Measurements from ENCODE around the gene NUMBL. TPM values are rescaled to one million over a fixed set of nuclear protein-coding genes. Genes with fewer than 3 reads are reported as not detected.
A peak's percentile ranks its signal among the peaks of the same experiment; 100 is the strongest.
"Not testable (repeated sequence)": the region's sequence is repeated elsewhere in the genome, so short reads cannot be mapped to it uniquely, and the experiment has no call there.

NUMBL gene
- total RNA-seq = 16.8 TPM
- long read RNA-seq = 0 reads

DNA sequence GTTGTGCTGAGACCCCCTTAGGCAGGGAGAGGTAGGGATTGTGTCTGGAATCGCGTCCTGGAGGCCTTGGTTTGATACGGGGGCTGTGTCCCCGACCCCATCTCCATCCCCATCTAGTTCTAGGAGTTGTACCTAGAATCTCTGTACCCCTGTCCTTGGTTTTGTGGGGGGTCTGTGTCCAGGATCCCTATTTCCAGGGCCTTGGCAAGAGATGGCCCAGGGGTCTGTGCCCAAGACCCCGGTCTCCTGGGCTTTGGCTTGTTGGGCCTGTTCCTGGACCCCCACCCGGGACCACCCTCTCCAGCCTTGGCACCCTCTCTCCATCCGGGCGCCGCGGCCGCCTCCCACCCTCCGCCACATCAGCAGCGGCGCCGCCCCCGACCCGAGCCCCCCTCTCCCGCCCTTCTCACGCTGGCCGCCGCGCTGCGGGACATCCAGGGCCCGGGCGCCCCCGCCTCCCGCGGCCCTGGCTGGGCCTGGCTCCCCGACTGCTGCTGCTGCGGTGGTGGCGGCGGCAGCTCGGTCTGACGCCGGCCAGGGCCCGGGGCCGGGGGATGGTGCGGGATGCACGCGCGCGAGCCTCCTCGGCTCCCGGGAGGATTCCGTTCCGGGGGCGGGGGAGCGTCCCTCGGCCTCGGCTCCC, at the start of gene NUMBL:
TSS of gene NUMBL (minus strand) at position 602 of the 643 bp plus-strand sequence. CDS start at position 434, 168 bp downstream.
- DNase-seq (ENCODE audit: missing footprints) = no peak
- intact Hi-C loops (cut with DNase I) = loop anchor here (2.0 kb wide), 3 partner anchors 25 to 61 kb away; partner anchors contain the start of genes ACTMAP and SNRPA
- ATAC-seq = no peak

DNA sequence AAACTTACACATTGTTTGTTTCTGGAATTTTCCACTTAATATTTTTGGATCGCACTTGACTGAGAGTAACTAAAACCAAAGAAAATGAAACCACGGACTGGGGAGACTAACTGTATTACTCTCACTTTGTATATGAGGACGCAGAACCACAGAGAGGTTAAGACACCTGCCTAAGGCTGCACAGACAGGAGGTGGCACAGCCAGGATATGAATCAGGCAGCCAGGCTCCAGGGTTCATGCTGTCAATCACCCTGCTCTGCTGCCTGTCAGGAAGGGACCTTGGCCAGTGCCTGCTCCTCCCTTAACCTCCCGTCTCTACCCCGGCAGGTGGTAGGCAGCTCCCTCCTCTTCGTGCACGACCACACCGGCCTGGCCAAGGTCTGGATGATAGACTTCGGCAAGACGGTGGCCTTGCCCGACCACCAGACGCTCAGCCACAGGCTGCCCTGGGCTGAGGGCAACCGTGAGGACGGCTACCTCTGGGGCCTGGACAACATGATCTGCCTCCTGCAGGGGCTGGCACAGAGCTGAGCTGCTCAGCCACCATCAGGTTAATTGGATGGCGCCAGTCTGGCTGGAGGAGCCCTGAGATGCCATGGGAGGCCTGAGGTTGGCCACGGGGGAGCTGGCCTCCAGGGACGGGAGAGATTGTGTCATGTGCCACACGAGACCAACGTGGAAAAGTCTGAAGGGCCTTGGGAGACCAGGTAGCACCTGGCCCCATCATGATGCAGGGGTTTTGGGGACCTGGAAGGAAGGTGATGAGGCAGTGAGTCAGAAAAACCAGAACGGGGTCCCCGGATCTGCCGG, 48.8 kb upstream of the NUMBL start:
- DNase-seq (ENCODE audit: missing footprints) = peak; percentile 53
- no peak for ATAC-seq
- intact Hi-C loops (cut with DNase I) = no loop called here

DNA sequence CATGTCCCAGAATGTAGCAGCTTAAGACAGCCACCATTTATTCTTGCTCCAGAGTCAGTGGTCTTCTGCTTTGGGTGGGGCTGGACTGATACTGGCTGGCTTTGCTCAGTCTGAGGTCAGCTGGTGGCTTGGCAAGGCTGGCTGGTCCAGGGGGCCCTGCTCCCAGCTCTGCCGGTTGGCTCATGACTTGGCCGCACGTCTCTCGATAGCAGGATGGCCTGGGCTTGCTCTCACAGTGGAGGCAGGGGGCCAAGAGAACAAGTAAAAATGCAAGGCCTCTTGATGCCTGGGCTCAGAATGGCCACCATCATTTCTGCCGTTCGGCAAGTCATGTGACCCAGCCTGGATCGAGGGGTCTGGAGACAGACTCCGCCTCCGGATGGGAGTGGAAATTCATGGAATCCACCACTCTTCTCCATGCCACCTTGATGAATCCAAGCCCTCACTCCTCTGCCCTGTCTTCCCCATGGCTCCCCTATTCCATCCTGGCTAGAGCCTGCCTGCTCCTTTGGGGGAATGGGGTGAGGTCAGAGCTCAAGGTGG, 46.7 kb upstream of the NUMBL start:
- ATAC-seq (peak; percentile 35), DNase-seq (ENCODE audit: missing footprints) (peak; percentile 71)
- intact Hi-C loops (cut with DNase I) = no loop called here

DNA sequence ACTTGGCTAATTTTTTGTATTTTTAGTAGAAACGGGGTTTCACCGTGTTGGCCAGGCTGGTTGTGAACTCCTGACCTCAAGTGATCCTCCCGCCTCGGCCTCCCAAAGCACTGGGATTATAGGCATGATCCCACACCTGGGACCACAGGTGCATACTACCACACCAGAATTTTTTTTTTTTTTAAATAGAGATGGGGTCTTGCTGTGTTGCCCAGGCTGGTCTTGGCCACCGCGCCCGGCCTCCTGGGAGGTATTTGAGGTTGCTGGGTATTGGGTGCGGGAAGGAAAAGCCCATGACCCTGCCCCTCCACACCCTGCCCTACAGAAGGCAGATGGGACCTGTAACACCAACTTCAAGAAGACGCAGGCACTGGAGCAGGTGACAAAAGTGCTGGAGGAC, 46.2 kb upstream of the NUMBL start:
- no peak for ATAC-seq
- peak; percentile 42 for DNase-seq (ENCODE audit: missing footprints)
- intact Hi-C loops (cut with DNase I) = no loop called here

DNA sequence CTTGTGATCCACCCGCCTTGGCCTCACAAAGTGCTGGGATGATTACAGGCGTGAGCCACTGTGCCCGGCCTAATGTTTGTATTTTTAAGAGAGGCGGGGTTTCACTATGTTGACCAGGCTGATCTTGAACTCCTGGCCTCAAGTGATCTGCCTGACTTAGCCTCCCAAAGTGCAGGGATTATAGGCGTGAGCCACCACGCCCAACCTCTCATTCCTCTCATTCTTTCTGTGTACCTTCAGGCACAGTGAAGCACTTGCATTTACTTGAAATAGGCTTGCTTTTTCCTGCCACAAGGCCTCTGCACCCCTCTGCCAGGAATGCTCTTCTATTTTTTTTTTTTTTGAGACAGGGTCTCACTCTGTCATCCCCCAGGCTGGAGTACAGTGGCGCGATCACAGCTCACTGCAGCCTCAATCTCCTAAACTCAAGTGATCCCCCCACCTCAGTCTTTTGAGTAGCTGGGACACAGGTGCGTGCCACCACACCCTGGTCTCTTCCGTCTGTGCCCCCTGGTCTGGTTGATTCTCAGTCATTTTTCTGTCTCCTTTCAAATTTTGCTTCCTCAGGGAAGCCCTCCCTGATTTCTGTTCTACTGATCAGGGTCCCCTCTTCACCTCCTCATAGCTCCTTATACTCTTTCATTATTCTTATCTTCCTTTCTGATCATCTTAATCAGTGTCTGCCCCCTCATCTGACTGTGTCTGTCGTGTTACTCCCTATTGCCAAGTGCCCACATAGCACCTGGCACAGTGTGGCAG, 44.7 kb upstream of the NUMBL start:
- intact Hi-C loops (cut with DNase I) = no loop called here
- DNase-seq (ENCODE audit: missing footprints) (peak; percentile 44), ATAC-seq (no peak)

DNA sequence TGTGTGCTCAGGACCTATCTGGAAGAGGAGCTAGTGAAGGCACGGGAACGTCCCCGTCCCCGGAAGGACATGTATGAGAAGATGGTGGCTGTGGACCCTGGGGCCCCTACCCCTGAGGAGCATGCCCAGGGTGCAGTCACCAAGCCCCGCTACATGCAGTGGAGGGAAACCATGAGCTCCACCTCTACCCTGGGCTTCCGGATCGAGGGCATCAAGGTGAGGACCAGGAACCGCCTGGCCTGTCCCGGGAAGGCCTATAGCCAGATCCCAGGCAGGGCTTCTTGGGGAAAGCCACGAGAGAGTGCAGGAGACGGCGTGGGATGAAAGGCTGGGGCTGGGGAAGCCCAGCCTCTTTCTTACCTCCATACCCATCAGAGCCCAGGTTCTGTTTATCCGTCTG, 42.7 kb upstream of the NUMBL start:
- DNase-seq (ENCODE audit: missing footprints) (peak; percentile 43), ATAC-seq (no peak)
- intact Hi-C loops (cut with DNase I) = no loop called here

- ATAC-seq; intact Hi-C loops (cut with DNase I): not testable (repeated sequence)
- DNase-seq (ENCODE audit: missing footprints) = peak; percentile 8
These were observed 41.9 kb upstream of the NUMBL start for GRCh38 chr19:40732304-40732703.

GRCh38 chr19:40730065-40730464, 39.6 kb upstream of the NUMBL start:
- DNase-seq (ENCODE audit: missing footprints); intact Hi-C loops (cut with DNase I); ATAC-seq: not testable (repeated sequence)

- intact Hi-C loops (cut with DNase I) = no loop called here
- DNase-seq (ENCODE audit: missing footprints) (no peak), ATAC-seq (no peak)
These were observed 35.8 kb upstream of the NUMBL start for GRCh38 chr19:40726279-40726678.

- DNase-seq (ENCODE audit: missing footprints) = no peak
These were observed 34.4 kb upstream of the NUMBL start for GRCh38 chr19:40724855-40725254.

DNA sequence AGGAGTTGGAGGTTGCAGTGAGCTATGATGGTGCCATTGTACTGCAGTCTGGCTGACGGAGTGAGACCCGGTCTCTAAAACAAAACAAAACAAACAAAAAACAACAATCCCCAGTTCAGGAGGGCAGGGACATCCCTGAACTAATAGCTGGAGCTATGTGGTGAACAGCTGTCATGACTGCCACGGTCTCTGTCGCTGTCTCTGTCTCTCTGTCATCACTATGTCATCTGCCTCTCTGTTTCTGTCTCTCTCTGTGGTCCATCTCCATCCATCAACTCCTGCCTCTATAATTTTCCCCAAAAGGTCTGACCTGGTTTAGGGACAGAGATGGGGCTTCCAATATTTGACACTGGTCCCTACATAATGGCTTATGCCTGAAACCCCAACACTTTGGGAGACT, 33.9 kb upstream of the NUMBL start:
- intact Hi-C loops (cut with DNase I) = no loop called here
- ATAC-seq = no peak
- no peak for DNase-seq (ENCODE audit: missing footprints)

More at GRCh38 chr19:40724855-40725254, 34.4 kb upstream of the NUMBL start:
- intact Hi-C loops (cut with DNase I) = no loop called here
- no peak for ATAC-seq

DNA sequence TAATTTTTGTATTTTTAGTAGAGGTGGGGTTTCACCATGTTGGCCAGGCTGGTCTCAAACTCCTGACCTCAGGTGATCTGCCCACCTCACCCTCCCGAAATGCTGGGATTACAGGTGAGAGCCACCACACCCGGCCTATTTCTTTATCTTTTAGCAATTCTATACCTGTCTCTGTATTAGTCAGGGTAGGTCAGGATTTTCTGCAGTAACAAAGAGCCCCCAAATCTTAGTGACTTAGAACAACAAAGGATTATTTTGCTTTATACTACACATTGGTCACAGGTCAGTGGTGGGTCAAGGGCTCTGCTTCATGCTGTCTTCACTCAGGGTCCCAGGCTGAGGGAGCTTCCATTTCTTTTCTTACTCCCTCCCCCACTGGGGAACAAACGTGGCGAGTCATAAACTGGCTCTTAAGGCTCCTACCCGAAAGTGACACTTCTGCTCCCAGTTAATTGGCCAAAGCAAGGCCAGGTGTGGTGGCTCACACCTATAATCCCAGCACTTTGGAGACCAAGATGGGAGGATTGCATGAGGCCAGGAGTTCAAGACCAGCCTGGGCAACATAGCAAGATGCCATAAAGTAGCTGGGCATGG, 33.3 kb upstream of the NUMBL start:
- ATAC-seq (no peak), DNase-seq (ENCODE audit: missing footprints) (no peak)
- intact Hi-C loops (cut with DNase I) = no loop called here

DNA sequence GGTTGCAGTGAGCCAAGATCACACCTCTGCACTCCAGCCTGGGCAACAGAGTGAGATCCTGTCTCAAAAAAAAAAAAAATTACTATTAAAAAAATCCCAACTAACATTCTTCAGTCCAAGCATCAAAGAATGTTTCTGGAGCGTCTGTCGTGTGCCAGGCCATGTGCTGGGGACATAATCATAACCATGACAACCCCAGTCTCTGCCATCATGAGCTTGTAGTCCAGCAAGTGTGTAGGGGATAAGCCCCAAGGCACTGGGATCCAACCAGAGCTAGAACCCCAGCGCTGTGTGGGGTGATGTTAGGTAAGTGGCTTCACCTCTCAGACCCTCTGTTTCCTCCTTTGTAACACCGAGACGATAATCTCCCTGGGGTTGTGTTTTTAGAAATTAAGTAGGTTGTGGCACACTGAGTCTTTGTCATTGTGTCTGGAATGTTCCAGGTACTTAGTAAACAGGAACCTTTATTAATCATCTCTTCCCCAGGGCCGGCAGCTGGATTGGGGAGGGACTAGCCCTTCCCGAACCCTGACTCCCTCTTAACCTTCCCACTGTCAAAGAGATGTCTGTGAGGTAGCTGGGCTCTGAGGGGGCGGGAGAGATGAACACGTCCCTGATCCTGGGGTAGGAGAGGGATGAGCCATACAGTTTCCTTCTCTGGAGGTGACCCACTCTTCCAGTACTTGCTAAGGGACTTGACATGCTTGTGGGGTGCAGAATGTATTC, 31.6 kb upstream of the NUMBL start:
- no peak for ATAC-seq
- peak; percentile 31 for DNase-seq (ENCODE audit: missing footprints)
- intact Hi-C loops (cut with DNase I) = no loop called here

- DNase-seq (ENCODE audit: missing footprints) (peak; percentile 33), ATAC-seq (no peak)
- intact Hi-C loops (cut with DNase I) = no loop called here
These were observed 30.7 kb upstream of the NUMBL start for GRCh38 chr19:40721140-40721486.

GRCh38 chr19:40719414-40719894, 29.0 kb upstream of the NUMBL start:
- ATAC-seq (no peak), DNase-seq (ENCODE audit: missing footprints) (no peak)
- intact Hi-C loops (cut with DNase I) = loop anchor here (5.0 to 10.0 kb wide), 2 partner anchors 117 to 295 kb away; partner anchors contain the start of genes LTBP4 and SERTAD1

GRCh38 chr19:40718774-40719391, 28.4 kb upstream of the NUMBL start:
- intact Hi-C loops (cut with DNase I) = loop anchor here (5.0 to 10.0 kb wide), 2 partner anchors 117 to 294 kb away; partner anchors contain the start of genes LTBP4 and SERTAD1
- ATAC-seq (no peak), DNase-seq (ENCODE audit: missing footprints) (peak; percentile 79)

All from Right ventricle myocardium inferior (tissue), 1 donor.